GM21423 (cell line): ENCODE data around the gene ANKIB1.
"Not testable (repeated sequence)": the region's sequence is repeated elsewhere in the genome, so short reads cannot be mapped to it uniquely, and the experiment has no call there.

Experiments used
- ATAC-seq: cut with Tn5 transposase; IDR thresholded peaks from one replicate; pipeline ENCODE4 v1.9.1; 2021; ENCODE audit warnings: mild to moderate bottlenecking, moderate library complexity; ENCODE audit not compliant: unreplicated experiment

Gene ANKIB1, protein sequence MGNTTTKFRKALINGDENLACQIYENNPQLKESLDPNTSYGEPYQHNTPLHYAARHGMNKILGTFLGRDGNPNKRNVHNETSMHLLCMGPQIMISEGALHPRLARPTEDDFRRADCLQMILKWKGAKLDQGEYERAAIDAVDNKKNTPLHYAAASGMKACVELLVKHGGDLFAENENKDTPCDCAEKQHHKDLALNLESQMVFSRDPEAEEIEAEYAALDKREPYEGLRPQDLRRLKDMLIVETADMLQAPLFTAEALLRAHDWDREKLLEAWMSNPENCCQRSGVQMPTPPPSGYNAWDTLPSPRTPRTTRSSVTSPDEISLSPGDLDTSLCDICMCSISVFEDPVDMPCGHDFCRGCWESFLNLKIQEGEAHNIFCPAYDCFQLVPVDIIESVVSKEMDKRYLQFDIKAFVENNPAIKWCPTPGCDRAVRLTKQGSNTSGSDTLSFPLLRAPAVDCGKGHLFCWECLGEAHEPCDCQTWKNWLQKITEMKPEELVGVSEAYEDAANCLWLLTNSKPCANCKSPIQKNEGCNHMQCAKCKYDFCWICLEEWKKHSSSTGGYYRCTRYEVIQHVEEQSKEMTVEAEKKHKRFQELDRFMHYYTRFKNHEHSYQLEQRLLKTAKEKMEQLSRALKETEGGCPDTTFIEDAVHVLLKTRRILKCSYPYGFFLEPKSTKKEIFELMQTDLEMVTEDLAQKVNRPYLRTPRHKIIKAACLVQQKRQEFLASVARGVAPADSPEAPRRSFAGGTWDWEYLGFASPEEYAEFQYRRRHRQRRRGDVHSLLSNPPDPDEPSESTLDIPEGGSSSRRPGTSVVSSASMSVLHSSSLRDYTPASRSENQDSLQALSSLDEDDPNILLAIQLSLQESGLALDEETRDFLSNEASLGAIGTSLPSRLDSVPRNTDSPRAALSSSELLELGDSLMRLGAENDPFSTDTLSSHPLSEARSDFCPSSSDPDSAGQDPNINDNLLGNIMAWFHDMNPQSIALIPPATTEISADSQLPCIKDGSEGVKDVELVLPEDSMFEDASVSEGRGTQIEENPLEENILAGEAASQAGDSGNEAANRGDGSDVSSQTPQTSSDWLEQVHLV

DNA sequence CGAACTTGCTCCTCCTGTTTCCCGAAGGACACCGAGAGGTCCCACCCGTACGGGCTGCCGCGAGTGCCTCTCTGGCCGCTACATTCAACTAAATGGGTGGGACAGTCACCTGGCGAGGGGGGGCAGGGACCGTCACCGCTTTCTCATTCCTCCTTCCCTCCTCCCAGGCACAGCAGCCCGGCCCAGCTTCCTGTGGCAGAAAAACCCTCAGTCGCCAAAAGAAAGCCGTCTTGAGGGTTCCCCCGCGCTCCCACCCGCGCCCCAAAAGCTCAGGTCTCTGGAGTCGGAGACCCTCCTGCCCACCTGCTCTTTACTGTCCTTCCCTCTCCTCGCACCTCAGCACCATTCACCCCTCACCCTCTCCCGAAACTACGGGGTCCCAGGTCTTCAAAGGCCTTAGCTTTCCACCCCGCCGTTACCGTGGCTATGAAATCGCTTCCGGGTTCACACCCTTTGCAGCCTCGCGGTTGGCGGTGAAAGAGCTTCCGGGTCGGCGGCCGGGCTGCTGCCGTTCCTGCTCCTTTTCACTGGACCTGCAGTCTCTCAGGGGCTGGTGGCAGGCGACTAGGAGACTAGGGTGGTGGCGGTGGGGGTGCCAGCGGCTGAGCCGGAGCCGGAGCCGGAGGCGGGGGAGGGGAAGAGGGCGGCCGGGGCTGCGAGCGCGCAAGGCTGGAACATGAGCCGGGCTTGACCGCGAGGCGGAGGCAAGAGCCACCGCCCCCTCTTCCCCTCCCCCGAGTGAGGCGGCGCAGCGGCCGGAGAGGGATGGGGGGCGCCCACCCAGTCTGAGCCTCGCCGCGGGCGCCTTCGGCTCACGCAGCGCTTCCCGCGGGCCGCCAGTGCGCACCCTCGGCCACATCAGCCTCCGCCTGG is at the start of gene ANKIB1, which contains the start of gene KRIT1:
Gene ANKIB1 (plus strand): TSS at position 488 of the 873 bp plus-strand sequence. CDS start 49,005 bp downstream, outside the sequence.
Gene KRIT1 (minus strand): TSS at position 428 of the 873 bp plus-strand sequence. CDS start 3,779 bp downstream, outside the sequence.
- peak; percentile 73 for ATAC-seq

DNA sequence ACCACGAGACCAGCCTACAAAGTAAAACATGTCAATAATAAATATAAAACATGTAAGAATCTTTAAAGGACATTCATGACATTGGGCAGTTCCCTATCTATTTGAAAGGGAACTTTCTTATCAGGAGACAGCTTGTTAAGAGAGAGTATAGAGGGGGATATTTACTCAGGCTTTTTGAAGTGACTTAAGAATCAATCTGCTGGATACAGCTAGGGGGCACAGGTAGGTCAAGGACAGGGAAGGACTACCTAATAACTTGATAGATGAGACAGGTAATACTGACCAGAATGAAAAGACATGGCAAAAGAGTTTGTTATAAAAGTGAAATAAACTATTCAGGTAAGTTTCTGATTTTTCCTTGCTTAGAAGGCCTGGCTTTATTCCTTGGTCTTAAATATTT is 45.0 kb upstream of the ANKIB1 start:
- no peak for ATAC-seq

DNA sequence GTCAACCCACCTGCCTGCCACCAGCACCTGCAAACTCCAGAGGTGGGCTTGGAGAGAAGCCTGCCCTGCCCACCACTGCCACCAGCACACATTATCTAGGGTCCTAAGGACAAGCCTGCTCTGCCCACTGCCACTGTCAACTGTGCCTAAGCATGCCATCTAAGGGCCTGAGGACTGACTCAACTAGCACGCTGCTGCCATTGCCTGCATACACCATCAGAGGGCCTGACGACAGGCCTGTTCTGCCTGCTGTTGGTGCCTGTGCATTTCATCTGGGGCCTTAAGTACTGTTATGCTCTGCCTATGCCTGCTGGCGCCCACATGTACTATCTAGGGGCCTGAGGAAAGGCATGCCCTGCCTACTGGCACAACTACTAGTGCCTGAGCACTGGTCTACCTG is 39.8 kb upstream of the ANKIB1 start:
- no peak for ATAC-seq

DNA sequence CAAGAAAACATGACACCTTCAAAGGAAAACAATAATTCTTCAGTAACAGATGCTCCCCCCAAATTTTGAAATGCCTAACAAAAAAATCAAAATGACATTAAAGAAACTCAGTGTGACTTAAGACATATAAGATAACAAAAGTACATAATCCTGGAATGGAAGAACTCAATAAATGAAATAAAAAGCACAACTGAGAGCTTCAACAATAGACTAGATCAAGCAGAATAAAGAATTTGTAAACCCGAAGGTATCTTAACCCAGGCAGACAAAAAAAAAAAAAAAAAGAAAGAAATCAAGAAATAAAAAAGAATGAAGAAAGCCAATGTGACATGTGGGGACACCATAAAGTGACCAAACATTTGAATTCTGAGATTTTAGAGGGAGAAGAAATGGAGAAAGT is 39.1 kb upstream of the ANKIB1 start:
- ATAC-seq: no peak

DNA sequence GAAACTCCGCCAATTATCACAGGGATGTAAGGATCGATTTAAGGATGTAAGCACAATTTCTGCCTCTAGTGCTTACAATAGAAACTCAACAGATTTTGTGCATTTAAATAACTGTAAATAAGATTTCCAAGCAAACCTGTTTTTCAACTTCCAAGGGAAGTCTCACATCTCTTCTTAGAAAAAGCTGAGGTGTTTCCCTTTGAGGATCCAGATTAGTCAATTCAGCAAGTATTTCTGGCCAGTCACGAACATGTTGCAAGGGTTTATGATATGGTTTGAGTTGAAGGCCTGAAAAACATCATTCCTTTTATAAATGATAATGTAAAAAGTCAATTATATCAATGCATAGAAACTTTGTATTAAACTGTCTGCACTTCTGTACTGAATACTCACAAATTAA is 24.0 kb upstream of the ANKIB1 start:
- ATAC-seq: no peak

DNA sequence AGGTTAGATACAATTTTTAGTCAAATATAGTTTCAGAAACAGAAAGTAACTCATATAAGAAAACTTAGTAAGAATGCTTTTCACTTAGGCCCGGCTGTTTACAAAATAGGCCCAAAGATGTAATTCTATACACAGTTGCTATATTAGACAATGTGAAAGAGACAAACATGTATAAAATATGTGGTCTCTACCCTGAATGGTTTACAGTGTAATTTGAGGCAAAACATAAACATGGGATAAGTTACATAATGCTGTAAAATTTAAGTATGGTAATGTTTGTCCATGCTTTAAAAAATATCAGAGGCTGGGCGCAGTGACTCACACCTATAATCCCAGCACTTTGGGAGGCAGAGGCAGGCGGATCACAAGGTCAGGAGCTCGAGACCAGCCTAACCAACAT is 18.8 kb upstream of the ANKIB1 start:
- no peak for ATAC-seq

DNA sequence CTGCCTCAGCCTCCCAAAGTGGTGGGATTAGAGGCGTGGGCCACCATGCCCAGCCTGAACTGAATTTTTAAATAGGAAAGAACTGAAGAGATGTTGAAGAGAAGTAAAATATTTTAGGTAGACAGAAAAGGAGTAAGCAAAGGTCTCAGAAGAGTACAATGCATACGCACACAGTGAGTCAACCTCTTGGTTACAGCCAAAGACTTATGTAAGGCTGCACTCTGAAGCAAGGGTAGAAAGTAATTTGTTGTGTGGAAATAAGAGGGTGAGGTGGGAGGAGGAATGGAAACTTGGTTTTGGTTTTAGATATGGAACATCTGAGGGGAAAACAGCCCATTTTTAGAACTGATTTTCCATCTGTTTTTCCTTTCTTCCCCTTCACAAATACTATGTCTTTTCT is 17.7 kb upstream of the ANKIB1 start:
- ATAC-seq: no peak

DNA sequence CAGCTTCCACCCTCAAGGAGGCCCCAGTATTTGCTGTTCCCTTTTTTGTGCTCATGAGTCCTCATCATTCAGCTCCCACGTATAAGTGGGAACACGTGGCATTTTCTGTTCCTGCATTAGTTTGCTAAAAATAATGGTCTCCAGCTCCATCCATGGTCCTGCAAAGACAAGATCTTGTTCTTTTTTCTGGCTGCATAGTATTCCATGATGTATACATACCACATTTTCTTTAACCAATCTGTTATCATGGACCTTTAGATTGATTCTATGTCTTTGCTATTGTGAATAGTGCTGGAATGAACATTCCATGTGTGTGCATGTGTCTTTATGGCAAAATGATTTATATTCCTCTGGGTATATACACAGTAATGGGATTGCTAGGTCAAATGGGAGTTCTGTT is 17.0 kb upstream of the ANKIB1 start:
- no peak for ATAC-seq

DNA sequence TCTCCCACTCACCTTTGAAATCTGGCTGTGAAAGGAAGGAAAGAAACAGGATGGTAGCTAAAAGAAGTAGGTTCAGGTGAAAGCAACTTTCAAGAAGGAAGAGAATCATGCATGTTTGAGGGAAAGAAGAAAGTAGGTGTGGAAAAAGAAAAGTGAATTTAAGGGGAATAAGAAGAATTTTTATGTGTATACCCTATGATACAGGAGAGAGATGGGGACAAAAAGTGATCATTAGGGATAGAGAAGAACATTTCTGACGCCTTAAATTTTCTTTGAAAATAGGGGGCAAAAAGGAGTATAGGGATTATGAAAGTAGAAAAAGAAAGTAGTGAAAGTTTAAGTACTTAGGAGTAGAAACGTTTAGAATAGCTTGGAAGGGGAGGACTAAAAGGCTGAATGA is 15.2 kb upstream of the ANKIB1 start:
- no peak for ATAC-seq

DNA sequence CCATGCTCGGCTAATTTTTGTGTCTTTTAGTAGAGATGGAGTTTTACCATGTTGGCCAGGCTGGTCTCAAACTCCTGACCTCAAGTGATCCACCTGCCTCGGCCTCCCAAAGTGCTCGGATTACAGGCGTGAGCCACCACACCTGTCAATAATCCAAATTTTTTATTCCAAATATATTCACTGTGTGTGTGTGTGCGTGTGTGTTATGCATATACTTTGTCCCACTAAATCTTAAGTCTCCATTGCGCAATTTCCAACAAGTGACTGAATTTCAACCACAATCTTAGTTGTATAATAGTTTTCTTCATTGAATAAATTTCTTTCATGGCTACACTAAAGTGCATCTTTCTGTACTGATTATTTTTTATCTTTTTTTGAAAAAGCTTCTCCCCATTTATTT is 2.8 kb upstream of the ANKIB1 start:
- no peak for ATAC-seq

DNA sequence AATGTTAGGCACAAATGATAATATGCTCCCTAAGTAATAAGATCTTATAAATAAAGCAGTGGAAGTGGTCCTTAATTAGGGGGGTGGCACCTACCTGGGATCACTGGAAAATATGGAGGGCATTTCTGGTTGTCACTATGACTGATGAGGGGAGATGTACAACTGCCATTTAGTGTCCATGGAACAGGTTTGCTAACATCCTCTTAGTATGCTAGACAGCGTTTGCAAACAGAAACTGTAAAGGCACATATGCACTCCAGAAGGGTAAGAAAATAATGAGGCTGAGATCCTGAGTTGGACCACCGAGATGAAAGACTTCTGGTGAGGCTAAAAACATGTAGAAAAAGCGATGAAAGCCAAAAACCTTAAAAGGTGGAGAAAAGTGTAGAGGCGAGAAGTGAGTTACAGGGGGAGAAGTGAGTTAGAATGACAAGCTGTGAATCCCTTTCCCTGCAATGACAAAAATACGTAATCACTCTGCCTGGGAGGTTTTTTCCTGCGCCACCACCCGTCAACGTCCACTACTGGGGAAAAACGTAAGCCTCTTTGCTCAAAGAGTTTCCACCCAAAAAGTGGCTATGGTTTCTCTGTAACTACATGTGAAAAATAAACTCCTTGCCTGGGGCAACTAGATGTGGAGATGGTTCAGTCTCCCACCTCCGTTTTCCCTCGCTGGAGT is 827 bp upstream of the ANKIB1 start:
- peak; percentile 1 for ATAC-seq

DNA sequence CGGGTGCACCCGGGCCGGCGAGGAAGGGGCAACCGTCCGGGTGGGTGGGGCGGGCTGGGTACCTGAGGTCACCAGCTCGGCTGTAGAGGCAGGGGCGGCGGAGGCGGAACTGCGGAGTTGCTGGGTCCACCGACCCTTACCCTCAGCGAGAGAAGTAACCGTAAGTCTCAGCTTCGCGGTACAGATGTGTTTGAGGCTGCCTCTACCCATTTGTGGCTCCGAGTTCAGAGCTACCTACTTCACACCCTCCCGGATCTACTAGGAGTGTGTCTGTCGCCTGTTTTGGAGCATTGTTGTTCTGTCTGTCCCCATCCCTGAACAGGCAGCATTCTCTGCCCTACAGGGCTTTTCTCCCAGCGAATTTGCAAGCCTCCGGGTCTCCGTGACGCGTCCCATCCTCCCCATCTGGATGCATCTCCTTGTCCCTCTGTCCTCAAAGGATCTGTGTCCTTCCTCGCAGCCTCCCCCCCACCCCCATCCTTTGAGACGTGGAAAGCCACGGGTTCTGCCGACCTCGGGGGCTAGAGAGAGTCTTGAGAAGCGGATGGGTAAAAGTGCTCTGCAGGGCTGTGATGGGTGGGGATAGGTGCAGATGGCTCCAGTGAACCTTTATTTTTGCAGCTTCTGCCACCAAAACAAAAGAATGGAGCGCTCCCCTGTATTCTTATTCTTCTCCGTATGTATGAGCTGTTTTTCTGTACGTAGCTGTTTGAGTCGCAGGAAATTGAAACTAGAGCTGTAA is 757 bp downstream of the ANKIB1 start:
- ATAC-seq: peak; percentile 21

DNA sequence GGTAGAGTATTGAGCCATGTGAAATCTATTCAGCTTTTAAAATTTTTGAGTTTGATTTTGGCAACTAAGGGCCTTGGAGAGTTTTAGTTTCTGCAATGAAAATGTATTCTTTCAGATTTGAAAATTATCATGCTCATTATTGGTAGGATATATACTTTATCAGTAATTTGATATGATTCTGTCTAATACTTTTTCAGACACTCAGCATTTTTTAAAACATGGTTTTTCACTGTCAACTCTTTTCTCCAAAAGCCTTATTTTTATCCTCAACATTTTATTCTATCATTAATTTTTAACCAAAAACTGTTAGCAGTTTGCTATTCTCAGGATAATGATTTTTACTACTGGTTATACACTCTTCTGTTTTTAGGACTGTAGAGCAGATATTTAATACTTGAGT is 4.8 kb downstream of the ANKIB1 start:
- ATAC-seq: no peak

DNA sequence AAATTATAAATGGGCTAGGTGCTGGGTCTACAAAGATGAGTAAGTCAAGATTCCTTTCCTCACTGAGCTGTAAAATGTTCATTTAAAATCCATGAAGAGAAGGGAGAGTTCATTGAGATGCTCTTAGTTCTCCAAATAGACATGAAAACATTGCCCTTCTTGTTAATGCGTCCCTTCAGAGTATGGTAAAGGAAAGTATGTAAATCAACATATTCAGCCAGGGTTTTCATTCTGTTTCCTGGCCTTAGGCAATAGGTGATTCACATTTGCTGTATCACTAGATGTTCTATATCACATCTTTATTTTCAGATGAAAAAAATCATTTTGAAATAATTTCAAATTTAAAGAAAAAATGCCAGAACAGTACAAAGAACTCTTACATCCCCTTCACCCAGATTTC is 5.4 kb downstream of the ANKIB1 start:
- ATAC-seq: no peak

DNA sequence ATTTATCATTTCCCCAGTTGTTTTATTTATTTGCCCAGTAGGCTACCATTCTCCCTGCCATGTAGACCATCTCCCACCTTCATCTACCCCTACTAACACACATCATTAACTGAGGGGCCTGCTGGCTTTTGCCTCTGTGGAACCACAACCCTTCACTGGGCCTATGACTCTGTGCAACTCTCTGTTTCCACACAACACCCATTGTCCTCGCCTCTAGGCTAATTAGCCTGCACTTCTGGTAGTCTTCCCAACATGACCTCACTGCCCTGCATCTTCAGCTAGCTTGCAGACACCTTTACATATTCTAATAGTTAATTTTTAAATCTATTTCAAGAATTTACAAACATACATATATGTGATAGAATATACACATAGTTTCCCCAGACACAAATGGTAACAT is 7.5 kb downstream of the ANKIB1 start:
- ATAC-seq: no peak

DNA sequence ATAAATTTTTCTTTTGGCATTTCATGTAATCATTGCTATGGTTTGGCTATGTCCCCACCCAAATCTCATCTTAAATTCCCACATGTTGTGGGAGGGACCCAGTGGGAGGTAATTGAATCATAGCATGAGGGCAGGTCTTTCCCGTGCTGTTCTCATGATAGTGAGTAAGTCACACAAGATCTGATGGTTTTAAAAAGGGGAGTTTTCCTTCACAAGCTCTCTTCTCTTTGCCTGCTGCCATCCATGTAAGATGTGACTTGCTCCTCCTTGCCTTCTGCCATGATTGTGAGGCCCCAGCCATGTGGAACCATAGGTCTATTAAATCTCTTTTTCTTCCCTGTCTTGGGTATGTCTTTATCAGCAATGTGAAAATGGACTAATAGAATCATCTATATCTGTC is 9.0 kb downstream of the ANKIB1 start:
- ATAC-seq: not testable (repeated sequence)

DNA sequence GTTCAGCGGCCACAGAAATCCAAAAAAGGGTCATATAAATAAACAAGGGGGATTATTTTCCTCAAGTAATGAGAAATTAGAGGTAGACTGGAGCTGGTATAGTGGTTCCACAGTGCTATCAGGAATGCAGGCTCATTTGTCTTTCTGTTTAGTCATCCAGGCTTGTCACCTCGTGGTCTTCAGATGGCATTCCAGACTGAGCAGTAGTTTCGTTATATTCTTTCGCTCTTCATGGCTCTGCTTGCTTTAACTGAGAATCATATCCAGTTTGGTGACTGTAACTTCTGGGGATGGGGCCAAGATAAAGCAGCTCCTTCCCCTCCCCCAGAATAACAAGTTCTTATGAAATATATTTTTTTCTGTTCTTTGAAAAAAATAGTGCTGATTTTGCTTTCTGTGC is 9.5 kb downstream of the ANKIB1 start:
- no peak for ATAC-seq

DNA sequence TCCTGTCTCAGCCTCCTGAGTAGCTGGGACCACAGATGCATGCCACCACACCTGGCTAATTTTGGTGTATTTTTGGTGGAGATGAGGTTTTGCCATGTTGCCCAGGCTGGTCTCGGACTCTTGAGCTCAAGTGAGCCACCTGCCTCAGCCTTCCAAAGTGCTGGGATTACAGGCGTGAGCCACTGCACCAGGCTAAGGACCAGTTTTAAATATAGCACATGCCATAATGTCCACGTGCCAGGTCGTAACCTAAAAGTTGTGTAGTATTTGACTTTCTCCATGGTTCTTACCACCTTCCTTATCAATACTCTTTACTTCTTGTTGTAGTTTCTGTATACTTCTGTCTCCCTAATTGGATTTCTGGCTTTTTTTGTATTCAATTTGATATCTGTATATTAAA is 13.3 kb downstream of the ANKIB1 start:
- no peak for ATAC-seq

DNA sequence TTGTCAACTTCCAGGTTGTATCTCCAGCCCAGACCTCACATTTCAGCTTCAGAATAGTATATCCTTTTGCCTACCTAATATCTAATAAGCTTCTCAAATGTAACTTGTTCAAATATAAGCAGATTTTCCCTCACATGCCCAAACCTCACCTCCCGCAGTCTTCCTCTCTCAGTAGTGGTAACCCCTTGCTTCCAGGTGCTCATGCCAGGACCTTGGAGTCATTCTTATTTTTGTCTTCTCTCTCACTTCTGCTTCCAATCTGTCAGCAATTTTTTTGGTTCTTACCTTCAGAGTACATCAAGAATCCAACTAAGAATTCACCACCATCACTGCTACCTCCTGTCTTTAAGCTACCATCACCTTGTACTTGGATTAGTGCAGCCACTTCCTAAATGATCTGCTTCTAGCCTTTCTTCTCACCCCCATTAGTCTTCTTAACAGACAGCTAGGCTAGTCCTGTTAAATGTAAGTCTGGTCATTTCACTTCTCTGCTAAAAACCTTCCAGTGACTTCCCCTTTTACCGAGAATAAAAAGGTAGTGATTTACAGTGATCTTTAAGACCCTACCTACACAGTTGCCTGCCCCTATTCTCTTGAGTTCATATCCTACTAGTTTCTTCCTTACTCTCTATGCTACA is 14.0 kb downstream of the ANKIB1 start:
- no peak for ATAC-seq
